IPS-15b (cell line): Measurements from ENCODE around the gene ST6GAL1.

Source experiments
- H3K27me3 ChIP-seq: one replicate; pipeline ENCODE4 v1.6.1; 2013; ENCODE audit warnings: low read length; ENCODE audit not compliant: control insufficient read depth, insufficient read depth
- H3K36me3 ChIP-seq: one replicate; pipeline ENCODE4 v1.6.1; 2013; ENCODE audit warnings: low read length; ENCODE audit not compliant: control insufficient read depth, insufficient read depth
- H3K4me1 ChIP-seq: one replicate; pipeline ENCODE4 v1.6.1; 2013; ENCODE audit warnings: mild to moderate bottlenecking, low read length; ENCODE audit not compliant: control insufficient read depth, insufficient read depth
- H3K4me3 ChIP-seq: one replicate; pipeline ENCODE4 v1.5.1; 2013; ENCODE audit warnings: low read depth, low read length
- H3K9ac ChIP-seq: one replicate; pipeline ENCODE4 v1.6.1; 2013; ENCODE audit warnings: low read depth, mild to moderate bottlenecking, low read length
- H3K9me3 ChIP-seq: one replicate; pipeline ENCODE4 v1.6.1; 2013; ENCODE audit warnings: mild to moderate bottlenecking, low read length; ENCODE audit not compliant: control insufficient read depth, insufficient read depth

The ST6GAL1 gene

GRCh38 chr3:187085021-187085666 is 154.8 kb downstream of the ST6GAL1 start:
- Histone ChIP-seq H3K36me3 (no peaks in the 10 kb centered on the region), H3K9me3 (no peaks in the 10 kb centered on the region), H3K4me1 (peaks cover 2% of the 10 kb centered on the region), H3K27me3 (no peaks in the 10 kb centered on the region), H3K9ac (no peak overlapping the region), H3K4me3 (no peak overlapping the region)

GRCh38 chr3:187085933-187086332 is 155.6 kb downstream of the ST6GAL1 start:
- Histone ChIP-seq H3K9ac (no peak overlapping the region), H3K4me1 (peaks cover 2% of the 10 kb centered on the region), H3K36me3 (no peaks in the 10 kb centered on the region), H3K4me3 (no peak overlapping the region), H3K27me3 (no peaks in the 10 kb centered on the region), H3K9me3 (no peaks in the 10 kb centered on the region)

- Histone ChIP-seq H3K36me3 (no peaks in the 10 kb centered on the region), H3K9me3 (no peaks in the 10 kb centered on the region), H3K27me3 (no peaks in the 10 kb centered on the region), H3K9ac (no peak overlapping the region), H3K4me1 (peaks cover 2% of the 10 kb centered on the region), H3K4me3 (no peak overlapping the region)
These were observed 156.5 kb downstream of the ST6GAL1 start for GRCh38 chr3:187086831-187087230.

- Histone ChIP-seq H3K36me3 (no peaks in the 10 kb centered on the region), H3K27me3 (no peaks in the 10 kb centered on the region), H3K4me3 (no peak overlapping the region), H3K9ac (no peak overlapping the region), H3K9me3 (no peaks in the 10 kb centered on the region), H3K4me1 (peaks cover 2% of the 10 kb centered on the region)
These were observed 158.4 kb downstream of the ST6GAL1 start for GRCh38 chr3:187088701-187089100.

- H3K4me1 ChIP-seq, result no peaks in the 10 kb centered on the region
- no peak overlapping the region for H3K9ac ChIP-seq
- no peak overlapping the region for H3K4me3 ChIP-seq
- H3K36me3 ChIP-seq, result no peaks in the 10 kb centered on the region
- H3K27me3 ChIP-seq, result no peaks in the 10 kb centered on the region
- no peaks in the 10 kb centered on the region for H3K9me3 ChIP-seq
These were observed 163.0 kb downstream of the ST6GAL1 start for GRCh38 chr3:187093320-187093719.

GRCh38 chr3:187098923-187099512 is 168.7 kb downstream of the ST6GAL1 start:
- no peaks in the 10 kb centered on the region for H3K9me3 ChIP-seq
- no peaks in the 10 kb centered on the region for H3K27me3 ChIP-seq
- no peaks in the 10 kb centered on the region for H3K36me3 ChIP-seq
- no peak overlapping the region for H3K9ac ChIP-seq
- no peak overlapping the region for H3K4me3 ChIP-seq
- no peaks in the 10 kb centered on the region for H3K4me1 ChIP-seq

GRCh38 chr3:187101184-187102072 is 171.1 kb downstream of the ST6GAL1 start:
- no peaks in the 10 kb centered on the region for H3K9me3 ChIP-seq
- no peaks in the 10 kb centered on the region for H3K27me3 ChIP-seq
- no peak overlapping the region for H3K4me3 ChIP-seq
- no peak overlapping the region for H3K9ac ChIP-seq
- peaks cover 4% of the 10 kb centered on the region for H3K4me1 ChIP-seq
- H3K36me3 ChIP-seq, result no peaks in the 10 kb centered on the region

GRCh38 chr3:187102073-187102634 is 171.8 kb downstream of the ST6GAL1 start:
- no peak overlapping the region for H3K4me3 ChIP-seq
- H3K9me3 ChIP-seq, result no peaks in the 10 kb centered on the region
- H3K36me3 ChIP-seq, result no peaks in the 10 kb centered on the region
- peaks cover 4% of the 10 kb centered on the region for H3K4me1 ChIP-seq
- H3K27me3 ChIP-seq, result no peaks in the 10 kb centered on the region
- H3K9ac ChIP-seq, result no peak overlapping the region

- H3K27me3 ChIP-seq, result no peaks in the 10 kb centered on the region
- no peak overlapping the region for H3K4me3 ChIP-seq
- no peak overlapping the region for H3K9ac ChIP-seq
- H3K9me3 ChIP-seq, result no peaks in the 10 kb centered on the region
- peaks cover 4% of the 10 kb centered on the region for H3K4me1 ChIP-seq
- no peaks in the 10 kb centered on the region for H3K36me3 ChIP-seq
These were observed 172.9 kb downstream of the ST6GAL1 start for GRCh38 chr3:187103251-187103650.

GRCh38 chr3:187104342-187104741 is 174.0 kb downstream of the ST6GAL1 start:
- Histone ChIP-seq H3K9me3 (no peaks in the 10 kb centered on the region), H3K4me1 (peaks cover 4% of the 10 kb centered on the region), H3K27me3 (no peaks in the 10 kb centered on the region), H3K36me3 (no peaks in the 10 kb centered on the region), H3K4me3 (no peak overlapping the region), H3K9ac (no peak overlapping the region)

GRCh38 chr3:187104933-187105332 is 174.6 kb downstream of the ST6GAL1 start:
- no peaks in the 10 kb centered on the region for H3K36me3 ChIP-seq
- H3K4me3 ChIP-seq, result no peak overlapping the region
- no peaks in the 10 kb centered on the region for H3K9me3 ChIP-seq
- peaks cover 4% of the 10 kb centered on the region for H3K4me1 ChIP-seq
- peak overlapping the region; percentile 30 for H3K9ac ChIP-seq
- H3K27me3 ChIP-seq, result no peaks in the 10 kb centered on the region
